ENCODE measurements around the gene XG. TPM values are rescaled to one million over a fixed set of nuclear protein-coding genes. Genes with fewer than 3 reads are reported as not detected.

Gene XG
- total and polyA plus RNA-seq, 2 of the 4 experiments (the other 2 are of a cell fraction): under 0.01 TPM; not detected in 1

DNA sequence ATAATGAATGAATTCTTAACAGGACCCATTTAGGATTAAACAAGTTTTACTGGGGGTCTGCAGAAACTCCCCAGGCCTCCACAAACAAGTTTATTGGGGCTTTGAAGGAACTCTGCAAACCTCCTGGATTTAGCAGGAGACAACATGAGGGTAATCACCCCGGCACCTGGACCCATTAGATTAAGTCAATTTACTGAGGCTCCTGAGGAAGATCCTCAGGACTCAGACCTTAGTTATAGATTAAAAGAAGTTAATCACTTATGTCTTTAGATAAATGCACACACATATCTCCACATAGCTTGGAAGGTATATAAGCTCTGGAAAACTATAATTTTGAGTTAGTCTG lies 29.4 kb downstream of the XG start:
- Histone ChIP-seq H2BK120ac (ENCODE audit: low read depth, low read length) (no peak overlapping the region), H4K8ac (ENCODE audit: low read depth in 2 of 2, low read length in 2 of 2) (no peak overlapping the region), H3K4me3 (ENCODE audit: insufficient read depth, low read depth, low read length) (no peak overlapping the region), H4K5ac (ENCODE audit: low read depth, low read length) (no peak overlapping the region), H3K9me1 (ENCODE audit: insufficient read depth, low read length) (no peaks in the 10 kb centered on the region), H3K23ac (ENCODE audit: low read depth, low read length) (no peak overlapping the region), H3K56ac (ENCODE audit: extremely low read depth, insufficient read depth, low read length) (no peak overlapping the region), H2AK9ac (replicated peaks; ENCODE audit: low read depth, low read length, poor library complexity) (no peak overlapping the region), H2AK5ac (ENCODE audit: low read depth, low read length) (no peak overlapping the region), H3K4me2 (ENCODE audit: low read depth, low read length) (no peak overlapping the region), H3K4ac (ENCODE audit: low read depth, low read length) (no peak overlapping the region), H3K27ac (ENCODE audit: insufficient read depth, low read length) (no peak overlapping the region), H2BK5ac (ENCODE audit: low read depth, low read length, poor library complexity, severe bottlenecking) (no peak overlapping the region), H3K36me3 (ENCODE audit: control insufficient read depth, insufficient read depth, low read length) (no peaks in the 10 kb centered on the region), H3K14ac (replicated peaks; ENCODE audit: low read depth, low read length) (no peak overlapping the region), H4K91ac (ENCODE audit: insufficient read depth, low read depth, low read length) (no peak overlapping the region), H3K9ac (ENCODE audit: low read depth, low read length) (no peak overlapping the region), H3K9me3 (ENCODE audit: control insufficient read depth, insufficient read depth, low read length) (no peaks in the 10 kb centered on the region), H2BK20ac (ENCODE audit: low read depth, low read length) (no peak overlapping the region), H3K18ac (ENCODE audit: low read depth, low read length) (no peak overlapping the region), H4K20me1 (ENCODE audit: insufficient read depth, low read length) (no peaks in the 10 kb centered on the region), H2BK15ac (ENCODE audit: low read depth, low read length) (no peak overlapping the region), H3K79me1 (ENCODE audit: low read depth in 1 of 2, low read length in 2 of 2) (no peaks in the 10 kb centered on the region), H2AFZ (replicated peaks; ENCODE audit: low read length, poor library complexity) (no peak overlapping the region), H3K27me3 (ENCODE audit: control insufficient read depth, insufficient read depth, low read length) (peaks cover 5% of the 10 kb centered on the region; the same call in 1 of the 2 replicates), H3K4me1 (ENCODE audit: control insufficient read depth, insufficient read depth, low read length) (no peaks in the 10 kb centered on the region)
- in situ Hi-C loops (cut with MboI; ENCODE audit: low sequenced_read_pairs) (no loop called here), dilution Hi-C loops (cut with HindIII; ENCODE audit: low sequenced_read_pairs, unreplicated experiment) (no loop called here), intact Hi-C loops (cut with micrococcal nuclease) (no loop called here)
- ChIA-PET POLR2A (ENCODE audit: unreplicated experiment) (no interaction called here), CTCF (no interaction called here)
- WGBS, 2 experiments (ENCODE audit: extremely low coverage in 2 of 2, insufficient read length in 1 of 2): no CpG with 5 or more reads among the region's 1 CpG
- BruUV-seq (replicated peaks): no TSS peak
- no peak for TF ChIP-seq RCOR1 (IDR thresholded peaks at IDR 0.05; ENCODE audit: insufficient replicate concordance, low read length)
- TF ChIP-seq MAFK (IDR thresholded peaks at IDR 0.05; ENCODE audit: low read depth, low read length): no peak
- no peak for TF ChIP-seq CHD1 (IDR thresholded peaks at IDR 0.05; ENCODE audit: low read depth, low read length)
- DNase-seq (no peak), ATAC-seq (ENCODE audit: low read depth) (no peak)

All from IMR-90 (cell line).